ENCODE results near the gene GNB3. TPM values are rescaled to one million over a fixed set of nuclear protein-coding genes. Genes with fewer than 3 reads are reported as not detected.

Gene GNB3
- total RNA-seq, 1 experiment from 2014 or later: 0.21 TPM

- in situ Hi-C loops (cut with HindIII; ENCODE audit: low pct_unique_long_range_greater_than_20kb, low sequenced_read_pairs) (no loop called here), intact Hi-C loops (cut with micrococcal nuclease; ENCODE audit: unreplicated experiment) (no loop called here)
- ChIA-PET POLR2A (interaction anchor here (0.7 kb wide), 1 partner anchor 1401 kb away, joined by 5 read pairs; no protein-coding TSS in a partner anchor), CTCF (interaction anchor here (0.5 kb wide), 1 partner anchor 72 kb away, joined by 3 read pairs; no protein-coding TSS in a partner anchor)
- Histone ChIP-seq H3K27me3 (ENCODE audit: control insufficient read depth, insufficient read depth, low read length) (no peaks in the 10 kb centered on the region), H3K9me3 (ENCODE audit: control insufficient read depth, insufficient read depth, low read depth, low read length) (no peaks in the 10 kb centered on the region), H3K4me3 (ENCODE audit: low read depth in 2 of 2, low read length in 2 of 2) (no peak overlapping the region), H3K4me1 (ENCODE audit: control insufficient read depth, insufficient read depth, low read length) (no peaks in the 10 kb centered on the region), H3K36me3 (ENCODE audit: control insufficient read depth, insufficient read depth, low read length) (no peaks in the 10 kb centered on the region), H3K27ac (ENCODE audit: low read length) (no peak overlapping the region)
- BruUV-seq (replicated peaks): no TSS peak
- ATAC-seq (no peak), DNase-seq (ENCODE audit: low read depth, low spot score) (no peak)
- TF ChIP-seq SIN3A (IDR thresholded peaks at IDR 0.05; ENCODE audit: borderline replicate concordance, insufficient read depth, low read depth, low read length) (no peak), TCF7L2 (IDR thresholded peaks at IDR 0.05; ENCODE audit: low read depth, low read length) (no peak), CTCF (IDR thresholded peaks at IDR 0.05) (no peak), POLR2AphosphoS5 (IDR thresholded peaks at IDR 0.05; ENCODE audit: low read depth, low read length) (no peak), REST (IDR thresholded peaks at IDR 0.05; ENCODE audit: insufficient read depth in 1 of 2, low read depth in 2 of 2, low read length in 1 of 2) (no peak)
These were observed 27.4 kb upstream of the GNB3 start for GRCh38 chr12:6813363-6813762.

- in situ Hi-C loops (cut with HindIII; ENCODE audit: low pct_unique_long_range_greater_than_20kb, low sequenced_read_pairs) (no loop called here), intact Hi-C loops (cut with micrococcal nuclease; ENCODE audit: unreplicated experiment) (no loop called here)
- Histone ChIP-seq H3K27me3 (ENCODE audit: control insufficient read depth, insufficient read depth, low read length) (no peaks in the 10 kb centered on the region), H3K4me1 (ENCODE audit: control insufficient read depth, insufficient read depth, low read length) (no peaks in the 10 kb centered on the region), H3K27ac (ENCODE audit: low read length) (no peak overlapping the region), H3K4me3 (ENCODE audit: low read depth in 2 of 2, low read length in 2 of 2) (no peak overlapping the region), H3K9me3 (ENCODE audit: control insufficient read depth, insufficient read depth, low read depth, low read length) (no peaks in the 10 kb centered on the region), H3K36me3 (ENCODE audit: control insufficient read depth, insufficient read depth, low read length) (no peaks in the 10 kb centered on the region)
- DNase-seq (ENCODE audit: low read depth, low spot score) (no peak), ATAC-seq (no peak)
- ChIA-PET POLR2A (no interaction called here), CTCF (no interaction called here)
- no TSS peak for BruUV-seq (replicated peaks)
- TF ChIP-seq REST (IDR thresholded peaks at IDR 0.05; ENCODE audit: insufficient read depth in 1 of 2, low read depth in 2 of 2, low read length in 1 of 2): no peak
- no peak for TF ChIP-seq POLR2AphosphoS5 (IDR thresholded peaks at IDR 0.05; ENCODE audit: low read depth, low read length)
- no peak for TF ChIP-seq TCF7L2 (IDR thresholded peaks at IDR 0.05; ENCODE audit: low read depth, low read length)
- no peak for TF ChIP-seq CTCF (IDR thresholded peaks at IDR 0.05)
- no peak for TF ChIP-seq SIN3A (IDR thresholded peaks at IDR 0.05; ENCODE audit: borderline replicate concordance, insufficient read depth, low read depth, low read length)
These were observed 24.1 kb upstream of the GNB3 start for GRCh38 chr12:6816598-6816997.
